Fibroblast of villous mesenchyme (primary cell): ENCODE results near the gene RPL28. TPM values are rescaled to one million over a fixed set of nuclear protein-coding genes. Genes with fewer than 3 reads are reported as not detected.
"Not testable (repeated sequence)": the region's sequence is repeated elsewhere in the genome, so short reads cannot be mapped to it uniquely, and the experiment has no call there.

Experiments used
- DNase-seq: peaks from one replicate; pipeline ENCODE4 v3.0.0-alpha.2; 2010; ENCODE audit warnings: low read depth
- H3K4me3 ChIP-seq: 2 replicates; pipeline ENCODE4 v1.5.1; 2011; ENCODE audit warnings: low read depth, mild to moderate bottlenecking, low read length
- total RNA-seq: library from RNA; depleted of rRNA; stranded (reverse); fragments of >200 nt; gene quantifications from 2 replicates; pipeline ENCODE4 v1.2.3, GENCODE V29; 2012
- TF ChIP-seq, protein P1 (sequence below): IDR thresholded peaks from 2 replicates; pipeline ENCODE4 v1.5.1; 2012; ENCODE audit warnings: low read depth, mild to moderate bottlenecking, low read length; ENCODE audit not compliant: insufficient read depth

The RPL28 gene
- total RNA-seq, 1 donor = 124 TPM

- no peak for DNase-seq
- no peak overlapping the region for H3K4me3 ChIP-seq
- TF ChIP-seq, protein P1, sequence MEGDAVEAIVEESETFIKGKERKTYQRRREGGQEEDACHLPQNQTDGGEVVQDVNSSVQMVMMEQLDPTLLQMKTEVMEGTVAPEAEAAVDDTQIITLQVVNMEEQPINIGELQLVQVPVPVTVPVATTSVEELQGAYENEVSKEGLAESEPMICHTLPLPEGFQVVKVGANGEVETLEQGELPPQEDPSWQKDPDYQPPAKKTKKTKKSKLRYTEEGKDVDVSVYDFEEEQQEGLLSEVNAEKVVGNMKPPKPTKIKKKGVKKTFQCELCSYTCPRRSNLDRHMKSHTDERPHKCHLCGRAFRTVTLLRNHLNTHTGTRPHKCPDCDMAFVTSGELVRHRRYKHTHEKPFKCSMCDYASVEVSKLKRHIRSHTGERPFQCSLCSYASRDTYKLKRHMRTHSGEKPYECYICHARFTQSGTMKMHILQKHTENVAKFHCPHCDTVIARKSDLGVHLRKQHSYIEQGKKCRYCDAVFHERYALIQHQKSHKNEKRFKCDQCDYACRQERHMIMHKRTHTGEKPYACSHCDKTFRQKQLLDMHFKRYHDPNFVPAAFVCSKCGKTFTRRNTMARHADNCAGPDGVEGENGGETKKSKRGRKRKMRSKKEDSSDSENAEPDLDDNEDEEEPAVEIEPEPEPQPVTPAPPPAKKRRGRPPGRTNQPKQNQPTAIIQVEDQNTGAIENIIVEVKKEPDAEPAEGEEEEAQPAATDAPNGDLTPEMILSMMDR = no peak
These were observed 12.6 kb downstream of the RPL28 start for GRCh38 chr19:55398200-55398925.

GRCh38 chr19:55400281-55401087, 14.8 kb downstream of the RPL28 start:
- TF ChIP-seq, protein P1 = no peak
- H3K4me3 ChIP-seq = no peak overlapping the region
- DNase-seq = no peak

GRCh38 chr19:55401390-55401789, 15.7 kb downstream of the RPL28 start:
- H3K4me3 ChIP-seq, DNase-seq: not testable (repeated sequence)

GRCh38 chr19:55402509-55402908, 16.8 kb downstream of the RPL28 start:
- no peak overlapping the region for H3K4me3 ChIP-seq
- TF ChIP-seq, protein P1 = no peak
- no peak for DNase-seq

GRCh38 chr19:55405638-55406037, 19.9 kb downstream of the RPL28 start:
- peak overlapping the region; percentile 82 for H3K4me3 ChIP-seq
- TF ChIP-seq, protein P1 = no peak
- no peak for DNase-seq

DNA sequence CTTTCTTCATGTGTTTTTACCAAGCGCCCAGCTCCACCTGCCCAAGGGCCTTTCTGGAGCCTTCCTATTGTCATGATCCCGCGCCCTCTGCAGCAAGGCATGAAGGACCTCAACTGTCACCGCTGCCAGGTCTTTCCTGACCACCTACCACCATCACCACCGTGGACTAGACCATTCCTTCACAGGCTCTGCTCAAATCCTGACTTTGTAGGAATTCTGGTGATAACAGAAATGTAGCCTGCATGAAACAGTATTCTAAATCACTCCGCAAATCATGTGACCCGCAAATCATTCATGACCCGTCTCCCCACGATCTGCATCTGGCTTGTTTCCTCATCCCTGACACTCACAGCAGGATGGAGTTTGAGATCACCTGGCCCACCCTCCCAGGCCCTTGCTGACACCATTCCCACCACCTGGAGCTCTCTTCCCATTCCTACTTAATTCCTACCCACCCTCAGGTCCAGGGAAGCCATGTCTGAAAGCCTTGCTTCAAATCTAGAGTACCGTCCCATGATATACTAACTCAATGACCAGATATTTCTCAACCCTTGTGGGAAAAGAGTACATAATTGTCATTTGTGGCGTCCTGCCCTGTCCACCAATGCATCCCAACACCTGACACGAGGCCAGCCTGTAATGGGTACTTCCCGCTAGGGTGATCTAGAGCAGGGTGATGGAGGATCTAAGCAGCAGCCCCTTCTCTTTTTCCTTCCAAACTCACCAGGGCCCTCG, 20.5 kb downstream of the RPL28 start:
- TF ChIP-seq, protein P1 = no peak
- no peak for DNase-seq

More for the DNA sequence above, 20.5 kb downstream of the RPL28 start:
- peak overlapping the region; percentile 82 for H3K4me3 ChIP-seq
